ENCODE measurements around the gene KAZN.
"Not testable (repeated sequence)": the region's sequence is repeated elsewhere in the genome, so short reads cannot be mapped to it uniquely, and the experiment has no call there.

KAZN gene

DNA sequence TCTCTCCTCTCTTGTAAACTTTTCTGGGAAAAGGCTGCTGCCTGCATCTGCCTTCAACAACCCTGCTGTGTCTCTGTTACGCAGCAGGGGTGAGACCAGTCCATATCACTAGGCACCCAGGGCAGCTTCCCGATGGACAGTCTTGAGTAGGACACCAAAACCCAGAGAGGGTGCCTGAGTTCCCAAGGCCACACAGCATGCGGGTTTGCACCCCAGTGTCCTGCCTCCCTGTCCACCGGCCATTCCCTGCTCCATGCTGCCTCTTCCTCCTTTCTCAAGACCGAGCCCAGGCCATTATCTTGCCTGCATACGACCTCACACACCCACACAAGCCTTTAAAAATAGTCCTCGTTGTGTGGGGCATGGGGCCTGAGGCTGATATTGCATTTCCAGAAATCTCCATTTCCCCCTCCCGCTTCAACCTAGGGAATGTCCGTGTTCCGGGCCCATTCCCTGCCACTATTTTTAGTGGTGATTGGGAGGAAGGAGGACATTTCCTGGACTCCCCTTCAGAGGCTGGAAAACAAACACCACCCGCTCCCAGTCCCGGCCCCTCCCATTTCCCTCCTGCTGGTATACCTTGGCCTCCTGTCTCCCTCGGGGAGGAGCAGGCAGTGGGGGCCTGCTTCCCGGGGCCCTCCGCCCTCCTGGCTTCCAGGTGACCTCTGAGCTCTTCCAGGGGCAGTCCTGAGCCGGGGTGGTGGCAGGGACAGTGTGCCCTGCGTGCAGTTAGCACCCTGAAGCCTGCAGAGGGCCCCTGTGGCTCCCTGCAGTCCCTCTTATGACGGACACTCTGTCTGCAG lies 422.7 kb downstream of the KAZN start:
- DNase-seq = no peak

- no peak for DNase-seq
Measured at GRCh38 chr1:15022048-15022447, 423.6 kb downstream of the KAZN start.

DNA sequence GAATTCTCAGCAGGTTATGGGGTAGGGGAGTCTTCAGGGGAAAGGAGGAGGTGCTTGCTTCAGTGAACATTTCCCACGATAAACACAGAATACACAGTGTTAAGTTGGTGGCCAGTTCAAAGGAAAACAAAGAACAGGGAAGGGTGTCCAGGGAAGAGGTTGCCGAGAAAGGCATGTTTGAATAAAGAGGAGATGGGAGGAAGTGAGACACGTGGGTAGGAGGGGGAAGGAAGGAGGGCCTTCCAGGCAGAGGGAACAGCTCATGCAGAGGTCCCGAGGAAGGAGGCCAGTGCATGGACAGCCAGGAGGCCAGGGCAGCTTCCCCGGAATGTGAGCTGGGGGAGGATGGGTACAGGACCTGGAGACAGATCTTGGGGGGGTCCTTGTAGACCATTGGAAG lies 424.7 kb downstream of the KAZN start:
- no peak for DNase-seq

DNA sequence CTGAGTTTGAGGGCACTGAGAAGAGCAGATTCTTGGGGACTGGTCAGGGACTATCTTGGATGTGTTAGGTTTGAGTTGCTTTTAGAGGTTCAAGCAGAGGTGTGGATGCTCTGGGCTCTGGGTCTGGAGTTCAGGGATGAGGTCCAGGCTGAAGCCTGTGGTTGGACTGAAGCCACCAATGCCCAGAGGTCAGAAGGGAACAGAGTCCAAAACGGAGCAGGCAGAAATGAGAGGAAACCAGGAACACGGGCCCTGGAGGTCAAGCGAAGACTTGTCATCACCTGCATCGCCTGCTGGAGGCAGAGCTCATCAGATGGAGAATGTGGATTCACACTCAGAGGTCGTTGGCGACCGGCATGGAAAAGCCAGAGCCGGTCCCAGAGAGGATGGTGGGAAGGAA lies 425.5 kb downstream of the KAZN start:
- no peak for DNase-seq

DNA sequence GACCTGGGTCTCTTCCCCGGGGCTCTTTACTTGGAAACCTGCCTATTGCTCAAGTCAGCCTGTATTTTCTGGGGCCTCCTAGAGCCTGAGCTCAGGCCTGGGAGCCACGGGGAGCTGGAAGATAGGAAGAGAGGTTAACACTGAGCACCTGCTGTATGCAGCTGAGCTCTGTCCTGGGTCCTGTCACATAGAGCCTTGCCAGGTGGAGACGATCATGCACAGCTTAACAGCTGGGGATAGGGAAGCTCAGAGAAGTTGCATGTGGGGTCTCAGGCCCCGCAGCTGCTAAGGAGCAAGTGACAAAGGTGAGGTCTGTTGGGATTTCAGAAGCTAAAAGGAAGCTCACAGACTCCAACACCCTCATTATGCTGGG lies 427.6 kb downstream of the KAZN start:
- DNase-seq = no peak

GRCh38 chr1:15027515-15027986 lies 429.1 kb downstream of the KAZN start:
- DNase-seq = no peak

DNA sequence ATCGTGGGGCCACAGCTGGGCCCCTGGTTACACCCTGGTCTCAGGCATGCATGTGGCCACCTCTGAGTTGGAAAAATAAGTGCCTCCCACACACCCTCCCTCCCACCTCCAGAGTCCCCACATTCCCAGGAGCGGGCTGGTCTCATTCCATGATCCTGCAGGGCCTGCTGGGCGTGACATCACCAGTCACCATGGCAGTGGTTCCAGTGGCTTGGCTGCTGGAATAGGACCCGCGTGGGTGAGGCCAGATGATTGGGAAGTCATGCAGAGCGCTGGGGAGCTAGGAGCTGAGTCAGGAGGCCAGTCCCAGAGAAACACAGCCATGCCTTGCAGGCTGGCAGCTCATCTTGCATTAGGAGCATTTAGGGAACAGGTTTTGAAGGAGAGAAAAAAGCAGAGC lies 429.6 kb downstream of the KAZN start:
- no peak for DNase-seq

- no peak for DNase-seq
Measured at GRCh38 chr1:15028616-15029015, 430.1 kb downstream of the KAZN start.

- DNase-seq = no peak
Measured at GRCh38 chr1:15029036-15029435, 430.6 kb downstream of the KAZN start.

- DNase-seq = no peak
Measured at GRCh38 chr1:15029786-15030185, 431.3 kb downstream of the KAZN start.

GRCh38 chr1:15031251-15031933 lies 432.9 kb downstream of the KAZN start:
- no peak for DNase-seq

DNA sequence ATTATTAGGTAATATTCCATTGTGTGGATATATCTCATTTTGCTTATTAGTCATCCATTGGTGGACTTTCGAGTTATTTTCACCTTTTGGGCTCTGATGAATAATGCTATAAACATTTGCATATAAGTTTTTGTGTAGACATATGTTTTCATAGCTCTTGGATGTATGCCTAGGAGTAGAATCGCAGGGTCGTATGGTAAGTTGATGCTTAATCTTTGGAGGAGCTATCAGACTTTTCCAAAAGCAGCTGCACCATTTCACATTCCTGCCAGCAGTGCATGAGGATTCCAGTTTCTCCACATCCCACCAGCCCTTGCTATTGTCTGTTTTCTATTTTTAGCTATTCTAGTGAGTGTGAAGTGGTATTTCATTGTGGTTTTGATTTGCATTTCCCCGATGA lies 434.8 kb downstream of the KAZN start:
- no peak for DNase-seq

DNA sequence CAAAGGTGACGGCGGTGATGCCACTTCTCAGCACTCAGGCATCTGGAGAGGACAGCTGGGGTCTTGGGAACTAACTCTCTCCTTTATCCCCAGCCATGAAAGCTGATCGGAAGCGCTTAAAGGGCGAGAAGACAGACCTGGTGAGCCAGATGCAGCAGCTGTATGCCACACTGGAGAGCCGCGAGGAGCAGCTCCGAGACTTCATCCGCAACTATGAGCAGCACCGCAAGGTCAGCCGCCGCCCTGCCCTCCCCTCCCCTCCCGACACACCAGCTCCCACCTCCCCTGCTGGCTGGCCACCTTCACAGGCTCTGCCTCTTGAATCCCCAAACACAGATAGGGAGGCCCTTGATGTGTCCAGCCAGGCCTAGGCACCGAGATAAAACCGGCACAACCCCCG lies 436.2 kb downstream of the KAZN start:
- no peak for DNase-seq

GRCh38 chr1:15035236-15035635 lies 436.8 kb downstream of the KAZN start:
- DNase-seq = no peak

DNA sequence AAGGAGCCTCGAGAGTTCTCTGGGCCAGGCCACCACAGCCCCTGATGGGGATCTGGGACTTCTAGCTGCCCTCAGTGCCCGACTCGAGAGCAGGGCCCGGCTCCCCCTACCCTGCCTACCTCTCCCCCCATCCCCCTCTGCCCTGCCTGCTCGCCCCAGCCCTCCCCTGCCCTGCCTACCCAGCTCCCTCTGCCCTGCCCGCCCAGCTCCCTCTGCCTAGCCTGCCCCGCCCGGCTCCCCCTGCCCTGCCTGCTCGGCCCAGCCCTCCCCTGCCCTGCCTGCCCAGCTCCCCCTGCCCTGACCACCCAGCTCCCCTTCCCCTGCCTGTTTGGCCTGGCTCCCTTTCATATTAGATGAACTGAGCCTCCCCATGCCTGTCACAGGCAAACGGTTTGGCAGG lies 437.6 kb downstream of the KAZN start:
- DNase-seq = no peak

- DNase-seq = no peak
Measured at GRCh38 chr1:15038232-15039016, 439.9 kb downstream of the KAZN start.

- DNase-seq = no peak
Measured at GRCh38 chr1:15039017-15039648, 440.6 kb downstream of the KAZN start.

DNA sequence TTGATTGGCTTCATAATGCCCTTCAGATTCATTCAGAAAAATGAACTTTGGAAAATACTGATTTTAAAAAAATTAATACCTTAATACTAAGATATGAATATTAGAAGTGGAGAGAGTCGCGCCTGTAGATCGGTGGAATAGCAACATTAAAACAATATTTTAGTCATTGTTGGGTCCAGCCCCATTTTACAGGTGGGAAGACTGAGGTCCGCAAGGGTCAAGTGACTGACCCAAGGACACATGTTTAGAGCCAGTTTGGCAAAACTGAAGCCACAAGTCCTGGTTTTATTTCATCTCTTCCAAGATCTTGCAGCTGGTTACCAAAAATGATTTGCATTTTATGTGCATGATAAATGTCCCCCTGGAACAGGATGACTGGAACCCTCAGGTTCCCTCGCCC lies 441.4 kb downstream of the KAZN start:
- no peak for DNase-seq

DNA sequence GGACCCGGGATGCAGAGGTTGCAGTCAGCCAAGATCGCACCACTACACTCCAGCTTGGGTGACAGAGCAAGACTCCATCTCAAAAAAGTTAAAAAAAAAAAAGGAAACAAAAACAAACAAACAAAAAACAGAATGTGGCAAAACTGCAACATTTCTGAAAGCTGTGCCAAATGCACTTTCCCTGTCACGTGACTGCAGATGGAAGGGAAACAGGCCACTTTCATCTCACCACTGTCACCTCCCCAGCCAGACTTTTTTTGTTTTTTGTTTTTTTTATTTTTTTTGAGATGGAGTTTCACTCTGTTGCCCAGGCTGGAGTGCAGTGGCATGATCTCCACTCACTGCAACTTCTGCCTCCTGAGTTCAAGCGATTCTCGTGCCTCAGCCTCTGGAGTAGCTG lies 442.2 kb downstream of the KAZN start:
- DNase-seq = not testable (repeated sequence)

DNA sequence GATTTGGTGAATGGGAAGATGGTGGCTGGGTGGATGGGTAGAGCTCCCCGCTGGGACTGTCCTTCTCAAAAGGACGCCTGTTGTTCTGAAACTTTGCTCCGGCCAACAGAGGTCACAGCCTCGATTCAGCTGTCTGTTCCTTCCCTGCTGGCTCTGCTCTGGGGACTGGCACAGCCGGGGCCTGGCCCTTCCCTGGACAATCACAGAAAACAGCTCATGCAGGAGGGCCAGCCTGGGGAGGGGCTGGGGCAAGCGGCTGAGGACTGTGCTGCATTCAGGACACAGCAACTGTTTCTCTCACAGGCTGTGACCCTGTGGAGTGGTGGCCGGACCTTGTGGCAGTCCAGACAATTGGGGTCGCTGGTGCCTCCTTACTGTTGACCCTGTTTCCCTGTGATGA lies 444.4 kb downstream of the KAZN start:
- DNase-seq = no peak

GRCh38 chr1:15043934-15044333 lies 445.4 kb downstream of the KAZN start:
- no peak for DNase-seq

DNA sequence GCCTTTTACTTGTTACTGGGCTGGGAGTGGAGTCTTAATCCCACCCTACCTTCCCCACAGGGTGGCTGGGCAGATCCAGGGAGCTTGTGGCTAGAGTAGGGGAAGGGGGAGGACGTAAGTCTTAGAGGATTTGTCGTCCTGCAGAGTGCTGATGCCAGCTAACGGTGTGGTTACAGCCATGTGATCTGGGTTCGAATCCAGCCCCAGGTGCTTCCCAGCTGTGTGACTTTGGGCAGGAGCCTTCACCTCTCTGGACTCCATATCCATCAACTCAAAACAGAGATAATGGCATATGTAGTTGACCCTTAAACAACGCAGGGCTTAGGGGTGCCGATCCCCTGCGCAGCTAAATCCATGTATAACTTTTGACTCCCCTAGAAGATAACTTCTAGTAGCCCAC lies 446.6 kb downstream of the KAZN start:
- DNase-seq = no peak

- DNase-seq = no peak
Measured at GRCh38 chr1:15046487-15047165, 448.1 kb downstream of the KAZN start.

Measured in stimulated activated naive CD4-positive, alpha-beta T cell treated with Interleukin-2 at 50 U/mL for 16 hours (primary cell).